NCI-H2227 (cell line): ENCODE data around the gene SPZ1.
A peak's percentile ranks its signal among the peaks of the same experiment; 100 is the strongest.
"Not testable (repeated sequence)": the region's sequence is repeated elsewhere in the genome, so short reads cannot be mapped to it uniquely, and the experiment has no call there.

Experiments used
- DNase-seq: peaks from one replicate; lab custom pipeline; 2025; ENCODE audit not compliant: unreplicated experiment; lab: John Stamatoyannopoulos, UW

Gene SPZ1

DNA sequence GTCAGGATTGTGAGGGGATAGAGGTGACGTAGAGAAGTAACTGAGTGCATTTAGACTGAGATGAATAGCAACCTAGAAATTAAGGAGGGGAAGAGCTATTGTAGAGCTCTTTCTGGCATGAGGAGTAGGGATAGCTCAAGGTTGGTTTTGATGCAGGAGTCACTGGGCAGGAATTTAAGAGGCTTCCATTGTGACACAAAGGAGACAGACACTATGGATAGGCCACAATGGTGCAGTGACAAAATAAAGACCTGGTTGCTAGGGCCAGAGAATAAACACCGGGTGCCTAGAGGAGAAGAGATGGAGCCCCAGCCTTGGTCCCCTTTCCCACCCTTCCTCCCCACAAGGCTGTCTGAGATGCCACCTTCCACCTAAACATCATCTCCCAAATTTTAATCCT, at the start of gene SPZ1:
TSS of gene SPZ1 (plus strand) at position 301 of the 400 bp plus-strand sequence. CDS start 214 bp downstream, outside the sequence.
- no peak for DNase-seq

GRCh38 chr5:80270543-80270942, 49.3 kb upstream of the SPZ1 start:
- DNase-seq = not testable (repeated sequence)

DNA sequence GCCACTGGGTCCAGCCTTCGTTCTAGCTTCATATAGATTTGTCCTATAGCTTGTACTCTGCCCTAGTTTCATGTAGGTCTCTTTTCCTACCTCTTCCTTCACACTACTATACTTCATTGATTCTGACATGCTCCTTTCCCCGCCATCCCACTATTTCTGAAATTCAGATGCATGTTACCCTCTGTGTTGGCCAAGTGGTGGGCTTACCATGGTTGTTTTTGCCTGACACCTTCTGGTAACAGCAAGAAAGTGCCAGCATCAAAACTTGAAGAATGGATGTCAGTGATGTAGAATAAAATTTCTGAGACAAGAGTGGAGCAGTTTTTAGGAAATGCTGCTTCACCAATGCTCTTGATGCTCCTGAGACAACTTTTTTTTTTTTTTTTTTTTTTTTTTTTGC, 44.5 kb upstream of the SPZ1 start:
- DNase-seq = peak; percentile 15

DNA sequence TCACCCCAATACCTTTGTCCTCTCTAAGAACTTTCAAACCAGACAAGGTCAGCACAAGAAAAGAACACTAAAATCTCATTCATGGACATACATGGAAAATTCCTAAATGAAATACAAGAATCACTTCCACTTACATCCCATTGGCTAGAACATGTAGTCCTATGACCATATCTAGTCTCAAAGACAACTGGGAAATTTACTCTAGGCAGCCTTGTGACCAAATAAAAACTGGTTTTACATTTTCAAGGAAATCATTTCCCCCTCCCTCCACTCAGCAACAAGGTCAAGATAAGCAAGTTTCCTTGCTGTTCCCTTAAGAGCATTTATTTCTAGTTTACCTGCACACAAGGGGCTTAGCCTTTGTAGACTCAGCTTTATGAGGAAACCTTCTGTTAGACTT, 43.6 kb upstream of the SPZ1 start:
- no peak for DNase-seq

- DNase-seq = no peak
Observed at GRCh38 chr5:80277191-80277590, 42.6 kb upstream of the SPZ1 start.

DNA sequence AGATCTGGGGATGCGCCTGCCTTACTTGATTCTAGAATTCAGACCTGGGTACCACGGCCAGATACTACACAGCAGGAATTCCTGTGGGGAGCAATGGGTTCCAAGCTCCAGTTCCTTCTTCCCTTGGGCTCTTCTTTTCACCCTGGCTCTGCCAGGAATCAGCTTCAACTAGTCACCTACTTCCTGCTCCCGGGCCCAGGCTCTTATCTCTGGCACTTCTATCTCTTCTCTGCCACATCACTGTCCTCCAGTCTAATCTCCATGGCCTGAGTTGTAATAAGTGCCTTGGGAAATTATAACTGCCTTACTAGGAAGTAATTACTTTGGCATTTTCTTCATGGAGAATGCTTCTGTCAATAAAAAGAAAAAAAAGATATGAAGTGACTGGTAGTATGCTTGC, 37.7 kb upstream of the SPZ1 start:
- no peak for DNase-seq

DNA sequence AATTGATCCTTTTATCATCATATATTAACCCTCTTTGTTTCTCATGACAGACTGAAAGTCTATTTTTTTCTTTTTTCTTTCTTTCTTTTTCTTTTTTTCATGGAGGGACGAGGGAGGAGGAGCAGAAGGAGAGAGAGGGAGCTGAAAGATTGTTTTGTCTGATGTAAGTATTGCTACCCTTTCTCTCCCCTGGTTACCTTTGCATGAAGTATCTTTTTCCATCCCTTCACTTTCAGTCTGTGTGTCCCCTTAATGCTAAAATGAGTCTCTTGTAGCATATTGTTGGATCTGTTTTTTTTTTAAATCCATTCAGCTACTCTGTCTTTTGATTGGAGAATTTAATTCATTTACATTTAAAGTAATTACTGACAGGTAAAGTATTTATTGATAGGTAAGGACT, 36.4 kb upstream of the SPZ1 start:
- DNase-seq = no peak

- no peak for DNase-seq
Observed at GRCh38 chr5:80284720-80285119, 35.1 kb upstream of the SPZ1 start.

GRCh38 chr5:80288177-80288576, 31.6 kb upstream of the SPZ1 start:
- DNase-seq = no peak

GRCh38 chr5:80289320-80289719, 30.5 kb upstream of the SPZ1 start:
- DNase-seq = no peak

DNA sequence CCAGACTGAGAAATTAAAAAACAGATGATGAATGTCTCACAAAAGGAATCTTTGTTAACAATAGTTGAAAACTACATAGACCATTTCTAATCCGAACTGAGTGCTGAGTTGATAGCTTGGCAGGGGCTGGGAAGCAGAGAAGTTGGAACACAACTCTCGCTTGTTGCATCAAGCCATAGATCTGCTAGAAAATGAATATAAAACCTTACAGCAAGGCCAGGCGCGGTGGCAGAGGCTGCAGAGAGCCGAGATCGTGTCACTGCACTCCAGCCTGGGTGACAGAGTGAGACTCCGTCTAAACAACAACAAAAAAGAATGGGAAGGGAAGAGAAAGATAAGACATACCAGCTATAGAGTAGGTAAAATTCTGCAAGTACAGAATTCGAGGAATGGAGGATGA, 28.0 kb upstream of the SPZ1 start:
- DNase-seq = no peak

GRCh38 chr5:80296121-80296520, 23.7 kb upstream of the SPZ1 start:
- DNase-seq = no peak

DNA sequence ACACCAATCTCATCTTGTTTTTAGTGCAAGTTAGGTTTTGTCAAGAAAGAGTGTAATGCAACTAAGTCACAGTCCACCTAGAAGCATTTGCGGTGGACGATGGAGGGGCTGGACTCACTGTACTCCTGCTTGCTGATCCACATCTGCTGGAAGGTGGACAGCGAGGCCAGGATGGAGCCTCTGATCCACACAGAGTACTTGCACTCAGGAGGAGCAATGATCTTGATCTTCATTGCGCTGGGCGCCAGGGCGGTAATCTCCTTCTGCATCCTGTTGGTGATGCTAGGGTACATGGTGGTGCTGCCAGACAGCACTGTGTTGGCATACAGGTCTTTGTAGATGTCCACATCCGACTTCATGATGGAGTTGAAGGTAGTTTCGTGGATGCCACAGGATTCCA, 20.2 kb upstream of the SPZ1 start:
- no peak for DNase-seq

GRCh38 chr5:80300125-80300524, 19.7 kb upstream of the SPZ1 start:
- DNase-seq = no peak

DNA sequence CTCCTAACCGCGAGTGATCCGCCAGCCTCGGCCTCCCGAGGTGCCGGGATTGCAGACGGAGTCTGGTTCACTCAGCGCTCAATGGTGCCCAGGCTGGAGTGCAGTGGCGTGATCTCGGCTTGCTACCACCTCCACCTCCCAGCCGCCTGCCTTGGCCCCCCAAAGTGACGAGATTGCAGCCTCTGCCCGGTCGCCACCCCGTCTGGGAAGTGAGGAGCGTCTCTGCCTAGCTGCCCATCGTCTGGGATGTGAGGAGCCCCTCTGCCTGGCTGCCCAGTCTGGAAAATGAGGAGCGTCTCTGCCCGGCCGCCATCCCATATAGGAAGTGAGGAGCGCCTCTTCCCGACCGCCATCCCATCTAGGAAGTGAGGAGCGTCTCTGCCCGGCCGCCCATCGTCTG, 19.0 kb upstream of the SPZ1 start:
- DNase-seq = not testable (repeated sequence)

DNA sequence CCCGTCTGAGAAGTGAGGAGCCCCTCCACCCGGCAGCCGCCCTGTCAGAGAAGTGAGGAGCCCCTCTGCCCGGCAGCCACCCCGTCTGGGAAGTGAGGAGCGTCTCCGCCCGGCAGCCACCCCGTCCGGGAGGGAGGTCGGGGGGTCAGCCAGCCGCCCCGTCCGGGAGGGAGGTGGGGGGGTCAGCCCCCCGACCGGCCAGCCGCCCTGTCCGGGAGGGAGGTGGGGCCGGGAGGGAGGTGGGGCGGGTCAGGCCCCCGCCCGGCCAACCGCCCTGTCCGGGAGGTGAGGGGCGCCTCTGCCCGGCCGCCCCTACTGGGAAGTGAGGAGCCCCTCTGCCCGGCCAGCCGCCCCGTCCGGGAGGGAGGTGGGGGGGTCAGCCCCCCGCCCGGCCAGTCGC, 18.5 kb upstream of the SPZ1 start:
- not testable (repeated sequence) for DNase-seq

GRCh38 chr5:80302636-80303035, 17.2 kb upstream of the SPZ1 start:
- no peak for DNase-seq

- no peak for DNase-seq
Observed at GRCh38 chr5:80308526-80308925, 11.3 kb upstream of the SPZ1 start.

- DNase-seq = no peak
Observed at GRCh38 chr5:80309871-80310665, 9.7 kb upstream of the SPZ1 start.

DNA sequence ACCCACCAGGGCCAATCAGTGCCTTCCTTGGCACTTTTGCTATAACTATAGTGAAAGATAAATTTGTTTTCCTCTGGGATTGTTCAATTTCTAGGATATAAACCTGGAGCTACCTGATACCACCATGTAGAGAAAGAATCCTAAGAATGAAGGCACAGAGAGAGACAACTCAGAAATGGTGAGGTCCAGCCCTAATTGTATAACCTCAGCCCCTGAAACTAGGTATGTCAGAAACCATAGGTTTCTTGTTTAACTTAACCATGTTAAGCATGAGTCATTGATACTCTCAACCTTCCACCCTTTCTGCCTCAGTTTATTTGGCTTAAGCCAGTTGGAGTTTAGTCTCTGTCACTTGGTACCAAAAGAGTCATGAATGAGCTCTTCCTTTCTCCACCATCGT, 4.6 kb upstream of the SPZ1 start:
- no peak for DNase-seq

DNA sequence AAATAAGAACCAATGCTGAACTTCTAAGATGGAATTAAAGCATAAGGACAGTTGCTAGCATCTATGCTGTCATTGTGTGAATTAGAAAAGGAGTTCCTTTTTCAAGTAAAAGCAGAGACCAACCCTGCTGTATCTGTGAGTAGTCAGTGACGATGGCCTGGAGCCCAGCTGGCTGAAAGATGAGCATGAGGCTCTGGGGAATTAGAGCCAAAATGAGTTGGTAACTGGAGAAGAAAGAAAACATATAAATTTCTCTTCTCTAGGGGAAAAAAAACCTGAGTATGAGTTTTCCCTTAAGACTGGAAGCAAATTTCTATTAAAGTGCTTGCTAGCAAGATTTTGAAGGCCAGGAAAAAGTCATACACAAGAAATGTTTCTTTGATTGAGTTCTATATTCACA, 1.6 kb upstream of the SPZ1 start:
- no peak for DNase-seq

GRCh38 chr5:80324912-80325311, 5.1 kb downstream of the SPZ1 start:
- no peak for DNase-seq

GRCh38 chr5:80326468-80326867, 6.7 kb downstream of the SPZ1 start:
- DNase-seq = no peak
